IMR-90 (cell line): Measurements from ENCODE around the gene ATP6V0C. TPM values are rescaled to one million over a fixed set of nuclear protein-coding genes. Genes with fewer than 3 reads are reported as not detected.

Experiments used
- ATAC-seq: fragments of 200-7000 bp; cut with Tn5 transposase; 2 replicates; pipeline ENCODE4 v1.9.1; 2020; ENCODE audit warnings: low read depth, mild to moderate bottlenecking, moderate library complexity
- BruUV-seq: library from RNA; stranded (reverse); fragments of 400-500 nt; replicated peaks from 2 replicates; lab custom pipeline; 2021; lab: Mats Ljungman, UMichigan
- CTCF ChIA-PET: fragments of 300-600 bp; formaldehyde crosslinking; extraction: SDS; loops from one replicate; lab custom pipeline; 2021; ENCODE audit warnings: antibody characterized with exemption; lab: Yijun Ruan, JAX
- POLR2A ChIA-PET: fragments of 300-600 bp; sonication (Branson Sonifier 250); formaldehyde crosslinking; loops from one replicate; lab custom pipeline; 2022; ENCODE audit warnings: antibody characterized with exemption; ENCODE audit not compliant: unreplicated experiment; lab: Charles Lee
- DNase-seq: peaks from one replicate; pipeline ENCODE4 v3.0.0; 2013
- H2AFZ ChIP-seq: replicated peaks from 2 replicates; pipeline ENCODE3; 2013; ENCODE audit warnings: low read length, mild to moderate bottlenecking; ENCODE audit not compliant: poor library complexity
- H2AK5ac ChIP-seq: 2 replicates; pipeline ENCODE4 v1.6.1; 2013; ENCODE audit warnings: low read depth, low read length, inconsistent platforms
- H2AK9ac ChIP-seq: replicated peaks from 2 replicates; pipeline ENCODE3; 2013; ENCODE audit warnings: mild to moderate bottlenecking, low read depth, low read length, moderate library complexity; ENCODE audit not compliant: poor library complexity
- H2BK120ac ChIP-seq: 2 replicates; pipeline ENCODE4 v1.6.1; 2013; ENCODE audit warnings: low read depth, low read length, inconsistent platforms
- H2BK15ac ChIP-seq: 3 replicates; pipeline ENCODE4 v1.6.1; 2013; ENCODE audit warnings: low read depth, low read length, inconsistent platforms
- H2BK20ac ChIP-seq: 2 replicates; pipeline ENCODE4 v1.6.1; 2013; ENCODE audit warnings: low read depth, mild to moderate bottlenecking, inconsistent platforms, low read length, moderate library complexity
- H2BK5ac ChIP-seq: 2 replicates; pipeline ENCODE4 v1.6.1; 2013; ENCODE audit warnings: mild to moderate bottlenecking, low read depth, low read length, inconsistent platforms; ENCODE audit not compliant: poor library complexity, severe bottlenecking
- H3K14ac ChIP-seq: replicated peaks from 2 replicates; pipeline ENCODE4 v1.6.1; 2013; ENCODE audit warnings: low read depth, low read length, inconsistent platforms
- H3K18ac ChIP-seq: 2 replicates; pipeline ENCODE4 v1.6.1; 2013; ENCODE audit warnings: low read depth, low read length, control low read depth
- H3K23ac ChIP-seq: 2 replicates; pipeline ENCODE4 v1.6.1; 2013; ENCODE audit warnings: low read depth, low read length, inconsistent platforms
- H3K27ac ChIP-seq: 2 replicates; pipeline ENCODE4 v1.5.1; 2013; ENCODE audit warnings: mild to moderate bottlenecking, control low read depth, low read length; ENCODE audit not compliant: insufficient read depth
- H3K27me3 ChIP-seq: 2 replicates; pipeline ENCODE4 v1.6.1; 2013; ENCODE audit warnings: low read length; ENCODE audit not compliant: control insufficient read depth, insufficient read depth
- H3K36me3 ChIP-seq: 2 replicates; pipeline ENCODE4 v1.6.1; 2013; ENCODE audit warnings: low read length, mixed read lengths; ENCODE audit not compliant: control insufficient read depth, insufficient read depth
- H3K4ac ChIP-seq: 2 replicates; pipeline ENCODE4 v1.6.1; 2013; ENCODE audit warnings: low read depth, low read length, inconsistent platforms
- H3K4me1 ChIP-seq: 2 replicates; pipeline ENCODE4 v1.6.1; 2013; ENCODE audit warnings: low read length, mixed read lengths; ENCODE audit not compliant: control insufficient read depth, insufficient read depth
- H3K4me2 ChIP-seq: 2 replicates; pipeline ENCODE4 v1.6.1; 2013; ENCODE audit warnings: low read depth, mild to moderate bottlenecking, control low read depth, low read length, moderate library complexity
- H3K4me3 ChIP-seq: 2 replicates; pipeline ENCODE4 v1.5.1; 2013; ENCODE audit warnings: low read depth, mild to moderate bottlenecking, control low read depth, low read length, moderate library complexity; ENCODE audit not compliant: insufficient read depth
- H3K56ac ChIP-seq: 2 replicates; pipeline ENCODE4 v1.6.1; 2013; ENCODE audit warnings: low read length, inconsistent platforms; ENCODE audit not compliant: insufficient read depth; ENCODE audit errors: extremely low read depth
- H3K79me1 ChIP-seq, 2 experiments: 2 replicates each; pipeline ENCODE4 v1.6.1; 2013; ENCODE audit warnings: low read length in 2 of 2, inconsistent platforms in 1 of 2, low read depth in 1 of 2
- H3K9ac ChIP-seq: 2 replicates; pipeline ENCODE4 v1.6.1; 2013; ENCODE audit warnings: low read depth, low read length, control low read depth
- H3K9me1 ChIP-seq: 2 replicates; pipeline ENCODE4 v1.6.1; 2013; ENCODE audit warnings: low read length, inconsistent platforms; ENCODE audit not compliant: insufficient read depth
- H3K9me3 ChIP-seq: 2 replicates; pipeline ENCODE4 v1.6.1; 2013; ENCODE audit warnings: low read length; ENCODE audit not compliant: control insufficient read depth, insufficient read depth
- H4K20me1 ChIP-seq: 2 replicates; pipeline ENCODE4 v1.6.1; 2013; ENCODE audit warnings: low read length, inconsistent platforms; ENCODE audit not compliant: insufficient read depth
- H4K5ac ChIP-seq: 2 replicates; pipeline ENCODE4 v1.6.1; 2013; ENCODE audit warnings: mild to moderate bottlenecking, low read depth, low read length, control low read depth
- H4K8ac ChIP-seq, 2 experiments: 2 replicates each; pipeline ENCODE4 v1.6.1; 2013; ENCODE audit warnings: low read depth in 2 of 2, low read length in 2 of 2, control low read depth in 1 of 2, inconsistent platforms in 1 of 2
- H4K91ac ChIP-seq: 2 replicates; pipeline ENCODE4 v1.6.1; 2013; ENCODE audit warnings: low read depth, low read length, inconsistent platforms; ENCODE audit not compliant: insufficient read depth
- BHLHE40 ChIP-seq: fragments of 150-350 bp; IDR thresholded peaks from 2 replicates; pipeline ENCODE4 v1.6.1; 2016; ENCODE audit warnings: mild to moderate bottlenecking, low read depth, low read length
- CEBPB ChIP-seq: IDR thresholded peaks from 2 replicates; pipeline ENCODE4 v1.6.1; 2012; ENCODE audit warnings: low read depth, low read length, improper control_type of control experiment
- CHD1 ChIP-seq: IDR thresholded peaks from 2 replicates; pipeline ENCODE4 v1.6.1; 2012; ENCODE audit warnings: low read depth, low read length, improper control_type of control experiment
- CTCF ChIP-seq: conservative IDR thresholded peaks from 2 replicates; pipeline ENCODE4 v1.5.1; 2012; ENCODE audit warnings: mild to moderate bottlenecking, low read depth, low read length, improper control_type of control experiment
- ELK1 ChIP-seq: fragments of 150-350 bp; IDR thresholded peaks from 2 replicates; pipeline ENCODE4 v1.6.1; 2016; ENCODE audit warnings: low read depth, mild to moderate bottlenecking, low read length, moderate library complexity, borderline replicate concordance
- MAFK ChIP-seq: IDR thresholded peaks from 2 replicates; pipeline ENCODE4 v1.6.1; 2012; ENCODE audit warnings: low read depth, low read length, improper control_type of control experiment
- MXI1 ChIP-seq: IDR thresholded peaks from 2 replicates; pipeline ENCODE4 v1.6.1; 2012; ENCODE audit warnings: low read depth, mild to moderate bottlenecking, low read length, moderate library complexity, borderline replicate concordance
- POLR2A ChIP-seq: IDR thresholded peaks from 2 replicates; pipeline ENCODE4 v1.6.1; 2012; ENCODE audit warnings: mild to moderate bottlenecking, low read depth, low read length
- RAD21 ChIP-seq: IDR thresholded peaks from 2 replicates; pipeline ENCODE4 v1.6.1; 2012; ENCODE audit warnings: low read length, improper control_type of control experiment
- RCOR1 ChIP-seq: IDR thresholded peaks from 2 replicates; pipeline ENCODE4 v1.6.1; 2012; ENCODE audit warnings: mild to moderate bottlenecking, low read length, improper control_type of control experiment; ENCODE audit not compliant: insufficient replicate concordance
- SMC3 ChIP-seq: fragments of 150-350 bp; IDR thresholded peaks from 2 replicates; pipeline ENCODE4 v1.6.1; 2016; ENCODE audit warnings: low read depth, mild to moderate bottlenecking, antibody characterized with exemption, low read length, moderate library complexity
- WGBS, 2 experiments: methylation state at CpG; one replicate each; pipeline versions ENCODE4 v1.1.5 to v1.1.7; 2013; ENCODE audit warnings: missing lambda C conversion rate in 2 of 2; ENCODE audit not compliant: insufficient read length in 1 of 2; ENCODE audit errors: extremely low coverage in 2 of 2; 5-methylcytosine and 5-hydroxymethylcytosine counted together
- dilution Hi-C: fragments of 300-500 bp; cut with HindIII; formaldehyde crosslinking; loops from one replicate; pipeline ENCODE4 v1.14.3; 2018; ENCODE audit warnings: low sequenced_read_pairs; ENCODE audit not compliant: unreplicated experiment
- in situ Hi-C: fragments of 300-500 bp; cut with MboI; formaldehyde crosslinking; loops from 3 replicates; pipeline ENCODE4 v1.14.3; 2019; ENCODE audit warnings: low sequenced_read_pairs, inconsistent platforms, mixed read lengths
- intact Hi-C: fragments of 100-400 bp; cut with micrococcal nuclease; formaldehyde crosslinking; loops from 2 replicates; pipeline ENCODE4 v1.10.0; 2022
- polyA plus RNA-seq, 3 experiments: library from polyadenylated mRNA; depleted of rRNA; stranded (reverse); fragments of >200 nt; gene quantifications; 2 replicates each; pipeline ENCODE4 v1.2.3, GENCODE V29; 2012; ENCODE audit warnings: low replicate concordance in 1 of 3
- total RNA-seq: library from RNA; depleted of rRNA; stranded (reverse); fragments of >200 nt; gene quantifications from 2 replicates; pipeline ENCODE4 v1.2.3, GENCODE V29; 2012

The ATP6V0C gene
- total and polyA plus RNA-seq, 2 of the 4 experiments (the other 2 are of a cell fraction), result 8.4 to 107 TPM

GRCh38 chr16:2497695-2498484 is 15.9 kb upstream of the ATP6V0C start (continued):
- no peak for TF ChIP-seq CHD1

- no peak overlapping the region for H3K56ac ChIP-seq
- peaks cover 18% of the 10 kb centered on the region for H4K20me1 ChIP-seq
- H3K9ac ChIP-seq, result no peak overlapping the region
- no peak overlapping the region for H3K4me3 ChIP-seq
- H3K18ac ChIP-seq, result no peak overlapping the region
- H2AFZ ChIP-seq, result no peak overlapping the region
- CTCF ChIA-PET, result no interaction called here
- H2BK15ac ChIP-seq, result no peak overlapping the region
- no peak overlapping the region for H3K23ac ChIP-seq
- H3K4ac ChIP-seq, result no peak overlapping the region
- H3K79me1 ChIP-seq, result peaks cover 3 to 22% of the 10 kb centered on the region in 2 experiments; a peak in 3 of 4 replicates
- H4K5ac ChIP-seq, result no peak overlapping the region
- DNase-seq, result no peak
- no peak overlapping the region for H3K27ac ChIP-seq
- no peak overlapping the region for H4K8ac ChIP-seq
- no peak overlapping the region for H2BK20ac ChIP-seq
- H3K9me1 ChIP-seq, result no peaks in the 10 kb centered on the region
- no peak overlapping the region for H4K91ac ChIP-seq
- WGBS, 2 experiments, result 91% methylated on average over 5 of the region's 15 CpGs; no CpG with 5 or more reads in 1 of the 2 experiments
- no peaks in the 10 kb centered on the region for H3K27me3 ChIP-seq
- no peaks in the 10 kb centered on the region for H3K9me3 ChIP-seq
- no peak overlapping the region for H2AK9ac ChIP-seq
- intact Hi-C loops, result no loop called here
- in situ Hi-C loops, result loop anchor here (5.0 kb wide), 1 partner anchor 156 kb away; the partner anchor contains the start of gene ABCA3
- no peak overlapping the region for H3K14ac ChIP-seq
- peaks cover 9% of the 10 kb centered on the region for H3K4me1 ChIP-seq
- POLR2A ChIA-PET, result no interaction called here
- H2BK120ac ChIP-seq, result no peak overlapping the region
- peaks cover 19% of the 10 kb centered on the region; the same call in 1 of the 2 replicates for H3K36me3 ChIP-seq
- dilution Hi-C loops, result no loop called here
- H3K4me2 ChIP-seq, result no peak overlapping the region
- ATAC-seq, result no peak
- no peak overlapping the region for H2BK5ac ChIP-seq
- TF ChIP-seq CTCF (no peak), BHLHE40 (no peak), SMC3 (no peak), MAFK (no peak), CEBPB (no peak), MXI1 (no peak), ELK1 (no peak), RAD21 (no peak), RCOR1 (no peak), POLR2A (no peak)
- H2AK5ac ChIP-seq, result no peak overlapping the region
- no TSS peak for BruUV-seq
Observed at GRCh38 chr16:2498531-2499253, 15.1 kb upstream of the ATP6V0C start.
